HepG2 (cell line): Measurements from ENCODE around the gene CTRL. TPM values are rescaled to one million over a fixed set of nuclear protein-coding genes. Genes with fewer than 3 reads are reported as not detected.

Source experiments
- FOXO4 ChIP-seq: sonication (generic); formaldehyde crosslinking; conservative IDR thresholded peaks from 2 replicates; pipeline ENCODE4 v1.8.1; 2023; ENCODE audit warnings: missing genetic modification reagents
- GABPB1 ChIP-seq: IDR thresholded peaks from 2 replicates; pipeline ENCODE4 v1.6.1; 2016; ENCODE audit warnings: mild to moderate bottlenecking, missing genetic modification reagents, moderate library complexity, missing compliant biosample characterization
- PHB2 ChIP-seq: fragments of 450-650 bp; IDR thresholded peaks from 2 replicates; pipeline ENCODE4 v1.6.1; 2018; ENCODE audit not compliant: partially characterized antibody
- REXO4 ChIP-seq: sonication (generic); formaldehyde crosslinking; IDR thresholded peaks from 2 replicates; pipeline ENCODE4 v1.8.0; 2022; ENCODE audit warnings: missing genetic modification reagents, mild to moderate bottlenecking, borderline replicate concordance
- RXRB ChIP-seq: IDR thresholded peaks from 2 replicates; pipeline ENCODE4 v1.6.1; 2016; ENCODE audit warnings: borderline replicate concordance, missing genetic modification reagents, missing compliant biosample characterization
- SP5 ChIP-seq: IDR thresholded peaks from 2 replicates; pipeline ENCODE4 v1.6.1; 2016; ENCODE audit warnings: low read depth, borderline replicate concordance
- SUZ12 ChIP-seq: fragments of 150-350 bp; IDR thresholded peaks from 2 replicates; pipeline ENCODE4 v1.6.1; 2014; ENCODE audit warnings: low read depth, low read length
- YEATS4 ChIP-seq: sonication (generic); formaldehyde crosslinking; IDR thresholded peaks from 2 replicates; pipeline ENCODE4 v1.4.0; 2020; ENCODE audit warnings: missing genetic modification reagents, borderline replicate concordance
- ZNF230 ChIP-seq: sonication (generic); formaldehyde crosslinking; IDR thresholded peaks from 2 replicates; pipeline ENCODE4 v1.4.0; 2020; ENCODE audit warnings: mild to moderate bottlenecking, missing genetic modification reagents
- ZNF383 ChIP-seq: sonication (generic); formaldehyde crosslinking; IDR thresholded peaks from 2 replicates; pipeline ENCODE4 v1.4.0; 2020; ENCODE audit warnings: missing genetic modification reagents, mild to moderate bottlenecking, borderline replicate concordance
- ZNF670 ChIP-seq: sonication (generic); formaldehyde crosslinking; IDR thresholded peaks from 2 replicates; pipeline ENCODE4 v1.8.0; 2022; ENCODE audit warnings: mild to moderate bottlenecking, missing genetic modification reagents, borderline replicate concordance
- ZNF749 ChIP-seq: sonication (generic); formaldehyde crosslinking; IDR thresholded peaks from 2 replicates; pipeline ENCODE4 v1.8.0; 2022; ENCODE audit warnings: mild to moderate bottlenecking, missing genetic modification reagents, moderate library complexity, borderline replicate concordance
- polyA plus RNA-seq, 8 experiments: library from polyadenylated mRNA; depleted of rRNA in 3 of 8; stranded (reverse) in 7 of 8; unstranded in 1 of 8; fragments of >200 nt; fragmentation: Illumina TruSeq in 4 of 8; extraction: Trizol in 4 of 8; gene quantifications; 2 replicates each; pipeline versions ENCODE4 v1.2.1 to v1.2.3, GENCODE V29; 2011 to 2016; ENCODE audit warnings: low read depth in 4 of 8, missing spikeins in 1 of 8, mixed read lengths in 1 of 8; ENCODE audit not compliant: insufficient read depth in 1 of 8
- total RNA-seq, 5 experiments: library from RNA; depleted of rRNA; stranded (reverse); fragments of >200 nt; fragmentation: Illumina TruSeq; extraction: Trizol; gene quantifications; 2 replicates each; pipeline ENCODE4 v1.2.3, GENCODE V29; 2016; ENCODE audit warnings: low read depth in 1 of 5
- TF ChIP-seq, protein P1 (sequence below): sonication (generic); formaldehyde crosslinking; IDR thresholded peaks from 2 replicates; pipeline ENCODE4 v1.4.0; 2020; ENCODE audit warnings: missing genetic modification reagents

The CTRL gene
- total and polyA plus RNA-seq, 2 of the 13 experiments (the other 11 are each of a cell fraction or from before 2014, with no cell fraction given), result 1.9 to 2.7 TPM

DNA sequence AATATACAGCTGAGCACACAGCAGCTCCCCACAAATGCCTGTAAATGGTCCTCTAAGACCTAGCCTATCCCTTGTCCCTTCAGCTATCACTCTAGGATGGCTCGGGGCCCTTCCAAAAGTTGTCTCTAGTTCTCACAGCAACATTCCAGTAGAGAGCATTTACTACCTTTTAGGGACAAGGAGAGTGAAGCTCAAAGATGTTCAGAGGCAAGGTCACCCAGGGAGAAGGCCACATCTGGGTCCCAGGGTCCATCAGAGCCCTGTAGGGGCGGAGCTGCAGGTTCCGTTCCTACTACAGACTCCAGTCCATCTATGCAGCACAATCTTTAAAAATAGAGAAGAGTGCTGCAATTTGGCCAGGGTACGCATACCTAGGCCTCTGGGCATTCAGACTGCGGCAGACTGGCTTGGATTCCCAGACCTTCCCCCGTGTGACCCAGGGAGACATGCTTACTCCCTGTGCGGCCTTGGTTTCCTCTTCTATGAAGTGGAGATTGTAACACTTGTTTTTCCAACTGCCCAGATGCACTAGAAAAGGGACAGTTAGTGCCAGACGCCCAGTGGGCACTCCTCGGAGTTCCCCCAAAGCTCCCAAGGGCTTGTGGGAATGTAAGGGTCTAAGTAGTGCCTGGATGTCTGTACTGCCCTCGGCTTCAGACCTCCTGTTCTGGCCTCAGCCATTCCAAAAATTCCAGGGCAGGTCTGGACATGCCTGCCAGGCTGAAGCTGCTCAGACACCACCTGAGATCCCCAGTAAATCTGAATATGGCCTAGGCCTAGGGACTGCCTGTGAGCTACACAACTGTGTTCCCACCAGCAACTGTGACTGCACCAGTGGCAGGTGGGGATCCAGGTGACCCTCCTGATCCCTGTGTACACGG lies 34.2 kb upstream of the CTRL start (continued):
- TF ChIP-seq ZNF230 (CRISPR knock-in tag) (0 out of 2 replicates have a peak, but pooled peaks have one; percentile 13), ZNF670 (CRISPR knock-in tag) (no peak), REXO4 (CRISPR knock-in tag) (no peak), SUZ12 (no peak), PHB2 (no peak), RXRB (CRISPR knock-in tag) (peak; percentile 85), ZNF749 (0 out of 2 replicates have a peak, but pooled peaks have one; percentile 59), ZNF383 (CRISPR knock-in tag) (0 out of 2 replicates have a peak, but pooled peaks have one; percentile 27), SP5 (peak; percentile 75; the same call in 1 of the 2 replicates), FOXO4 (0 out of 2 replicates have a peak, but pooled peaks have one; percentile 54), GABPB1 (CRISPR knock-in tag) (peak; percentile 7; the same call in 1 of the 2 replicates), YEATS4 (0 out of 2 replicates have a peak, but pooled peaks have one; percentile 6)
- TF ChIP-seq, protein P1, sequence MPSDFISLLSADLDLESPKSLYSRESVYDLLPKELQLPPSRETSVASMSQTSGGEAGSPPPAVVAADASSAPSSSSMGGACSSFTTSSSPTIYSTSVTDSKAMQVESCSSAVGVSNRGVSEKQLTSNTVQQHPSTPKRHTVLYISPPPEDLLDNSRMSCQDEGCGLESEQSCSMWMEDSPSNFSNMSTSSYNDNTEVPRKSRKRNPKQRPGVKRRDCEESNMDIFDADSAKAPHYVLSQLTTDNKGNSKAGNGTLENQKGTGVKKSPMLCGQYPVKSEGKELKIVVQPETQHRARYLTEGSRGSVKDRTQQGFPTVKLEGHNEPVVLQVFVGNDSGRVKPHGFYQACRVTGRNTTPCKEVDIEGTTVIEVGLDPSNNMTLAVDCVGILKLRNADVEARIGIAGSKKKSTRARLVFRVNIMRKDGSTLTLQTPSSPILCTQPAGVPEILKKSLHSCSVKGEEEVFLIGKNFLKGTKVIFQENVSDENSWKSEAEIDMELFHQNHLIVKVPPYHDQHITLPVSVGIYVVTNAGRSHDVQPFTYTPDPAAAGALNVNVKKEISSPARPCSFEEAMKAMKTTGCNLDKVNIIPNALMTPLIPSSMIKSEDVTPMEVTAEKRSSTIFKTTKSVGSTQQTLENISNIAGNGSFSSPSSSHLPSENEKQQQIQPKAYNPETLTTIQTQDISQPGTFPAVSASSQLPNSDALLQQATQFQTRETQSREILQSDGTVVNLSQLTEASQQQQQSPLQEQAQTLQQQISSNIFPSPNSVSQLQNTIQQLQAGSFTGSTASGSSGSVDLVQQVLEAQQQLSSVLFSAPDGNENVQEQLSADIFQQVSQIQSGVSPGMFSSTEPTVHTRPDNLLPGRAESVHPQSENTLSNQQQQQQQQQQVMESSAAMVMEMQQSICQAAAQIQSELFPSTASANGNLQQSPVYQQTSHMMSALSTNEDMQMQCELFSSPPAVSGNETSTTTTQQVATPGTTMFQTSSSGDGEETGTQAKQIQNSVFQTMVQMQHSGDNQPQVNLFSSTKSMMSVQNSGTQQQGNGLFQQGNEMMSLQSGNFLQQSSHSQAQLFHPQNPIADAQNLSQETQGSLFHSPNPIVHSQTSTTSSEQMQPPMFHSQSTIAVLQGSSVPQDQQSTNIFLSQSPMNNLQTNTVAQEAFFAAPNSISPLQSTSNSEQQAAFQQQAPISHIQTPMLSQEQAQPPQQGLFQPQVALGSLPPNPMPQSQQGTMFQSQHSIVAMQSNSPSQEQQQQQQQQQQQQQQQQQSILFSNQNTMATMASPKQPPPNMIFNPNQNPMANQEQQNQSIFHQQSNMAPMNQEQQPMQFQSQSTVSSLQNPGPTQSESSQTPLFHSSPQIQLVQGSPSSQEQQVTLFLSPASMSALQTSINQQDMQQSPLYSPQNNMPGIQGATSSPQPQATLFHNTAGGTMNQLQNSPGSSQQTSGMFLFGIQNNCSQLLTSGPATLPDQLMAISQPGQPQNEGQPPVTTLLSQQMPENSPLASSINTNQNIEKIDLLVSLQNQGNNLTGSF (CRISPR knock-in tag), result no peak
